G401 (cell line): ENCODE data around the gene SIRPD. TPM values are rescaled to one million over a fixed set of nuclear protein-coding genes. Genes with fewer than 3 reads are reported as not detected.

Source experiments
- DNase-seq: peaks from one replicate; pipeline ENCODE4 v3.0.0-alpha.2; 2015; ENCODE audit warnings: low spot score
- in situ Hi-C: cut with HindIII; loops from 2 replicates; pipeline ENCODE4 v1.10.0; 2016; ENCODE audit warnings: low sequenced_read_pairs, mixed read lengths
- total RNA-seq: library from RNA; depleted of rRNA; stranded (reverse); fragments of >200 nt; shearing (Covaris generic); gene quantifications from 2 replicates; pipeline ENCODE4 v1.2.3, GENCODE V29; 2014

SIRPD gene
- total RNA-seq, 1 experiment from 2014 or later = not detected

- DNase-seq = no peak
- in situ Hi-C loops = no loop called here
Measured at GRCh38 chr20:1539816-1540419, 17.6 kb downstream of the SIRPD start.

- no peak for DNase-seq
- in situ Hi-C loops = no loop called here
Measured at GRCh38 chr20:1538655-1539054, 18.9 kb downstream of the SIRPD start.

GRCh38 chr20:1537731-1538058 is 19.8 kb downstream of the SIRPD start:
- in situ Hi-C loops = no loop called here
- DNase-seq = no peak

GRCh38 chr20:1536893-1537730 is 20.4 kb downstream of the SIRPD start:
- no peak for DNase-seq

GRCh38 chr20:1535420-1536175 is 21.9 kb downstream of the SIRPD start:
- in situ Hi-C loops = no loop called here
- no peak for DNase-seq

More at GRCh38 chr20:1536893-1537730, 20.4 kb downstream of the SIRPD start:
- in situ Hi-C loops = no loop called here

- DNase-seq = no peak
- in situ Hi-C loops = no loop called here
Measured at GRCh38 chr20:1534526-1534925, 23.0 kb downstream of the SIRPD start.

GRCh38 chr20:1533059-1533458 is 24.4 kb downstream of the SIRPD start:
- DNase-seq = no peak
- in situ Hi-C loops = no loop called here

- in situ Hi-C loops = no loop called here
- no peak for DNase-seq
Measured at GRCh38 chr20:1528811-1529210, 28.7 kb downstream of the SIRPD start.

GRCh38 chr20:1527923-1528322 is 29.6 kb downstream of the SIRPD start:
- in situ Hi-C loops = no loop called here

GRCh38 chr20:1526896-1527295 is 30.6 kb downstream of the SIRPD start:
- in situ Hi-C loops = no loop called here
- DNase-seq = no peak

More at GRCh38 chr20:1527923-1528322, 29.6 kb downstream of the SIRPD start:
- no peak for DNase-seq

GRCh38 chr20:1526310-1526709 is 31.2 kb downstream of the SIRPD start:
- no peak for DNase-seq

GRCh38 chr20:1524004-1524403 is 33.5 kb downstream of the SIRPD start:
- in situ Hi-C loops = no loop called here
- DNase-seq = no peak

More at GRCh38 chr20:1526310-1526709, 31.2 kb downstream of the SIRPD start:
- in situ Hi-C loops = no loop called here

- in situ Hi-C loops = no loop called here
- no peak for DNase-seq
Measured at GRCh38 chr20:1517010-1517409, 40.5 kb downstream of the SIRPD start.

GRCh38 chr20:1513801-1514200 is 43.7 kb downstream of the SIRPD start:
- in situ Hi-C loops = no loop called here
- DNase-seq = no peak

GRCh38 chr20:1509237-1509636 is 48.3 kb downstream of the SIRPD start:
- DNase-seq = peak; percentile 2
- in situ Hi-C loops = no loop called here

GRCh38 chr20:1508574-1508973 is 48.9 kb downstream of the SIRPD start:
- DNase-seq = no peak

GRCh38 chr20:1507276-1507675 is 50.2 kb downstream of the SIRPD start:
- in situ Hi-C loops = no loop called here
- no peak for DNase-seq

More at GRCh38 chr20:1508574-1508973, 48.9 kb downstream of the SIRPD start:
- in situ Hi-C loops = no loop called here

GRCh38 chr20:1505871-1506270 is 51.6 kb downstream of the SIRPD start:
- no peak for DNase-seq
- in situ Hi-C loops = no loop called here

GRCh38 chr20:1505361-1505760 is 52.1 kb downstream of the SIRPD start:
- in situ Hi-C loops = no loop called here
- DNase-seq = no peak
